Cardiac muscle cell (in vitro differentiated cells and primary cell): ENCODE measurements around the gene FRMD3. TPM values are rescaled to one million over a fixed set of nuclear protein-coding genes. Genes with fewer than 3 reads are reported as not detected.

Experiments used
- DNase-seq, 2 donors: peaks; one replicate each; pipeline versions ENCODE4 v3.0.0 to v3.0.0-alpha.2; 2010 to 2017; ENCODE audit warnings: low read depth in 1 of 2, low spot score in 1 of 2
- H3K27ac ChIP-seq: fragments of 200-600 bp; sonication (generic); 2 replicates; pipeline ENCODE4 v1.5.1; 2016
- H3K27me3 ChIP-seq: fragments of 200-600 bp; sonication (generic); 2 replicates; pipeline ENCODE4 v1.6.0; 2016; ENCODE audit warnings: control low read depth
- H3K36me3 ChIP-seq: fragments of 200-600 bp; sonication (generic); 2 replicates; pipeline ENCODE4 v1.5.1; 2016; ENCODE audit warnings: control low read depth
- H3K4me1 ChIP-seq: fragments of 200-600 bp; sonication (generic); 2 replicates; pipeline ENCODE4 v1.8.1; 2017; ENCODE audit warnings: low read depth, mild to moderate bottlenecking, mixed run types
- H3K4me3 ChIP-seq: fragments of 200-600 bp; sonication (generic); 2 replicates; pipeline ENCODE4 v1.5.1; 2016; ENCODE audit warnings: mild to moderate bottlenecking
- H3K9me3 ChIP-seq: fragments of 200-600 bp; sonication (generic); 2 replicates; pipeline ENCODE4 v1.5.1; 2017; ENCODE audit warnings: low read depth, mild to moderate bottlenecking, control low read depth
- polyA plus RNA-seq: library from polyadenylated mRNA; unstranded; fragments of >200 nt; fragmentation: Nextera tagmentation; extraction: Ambion mirVana; gene quantifications from 2 replicates; pipeline ENCODE4 v1.2.1, GENCODE V29; 2016
- total RNA-seq: library from RNA; depleted of rRNA; stranded (reverse); fragments of >200 nt; gene quantifications from 2 replicates; pipeline ENCODE4 v1.2.3, GENCODE V29; 2016
- TF ChIP-seq, protein P1 (sequence below): IDR thresholded peaks from 2 replicates; pipeline ENCODE4 v1.5.1; 2012; ENCODE audit warnings: low read depth, mild to moderate bottlenecking, low read length

The FRMD3 gene
- total and polyA plus RNA-seq, 2 experiments from 2014 or later, result 61.5 to 66.4 TPM

DNA sequence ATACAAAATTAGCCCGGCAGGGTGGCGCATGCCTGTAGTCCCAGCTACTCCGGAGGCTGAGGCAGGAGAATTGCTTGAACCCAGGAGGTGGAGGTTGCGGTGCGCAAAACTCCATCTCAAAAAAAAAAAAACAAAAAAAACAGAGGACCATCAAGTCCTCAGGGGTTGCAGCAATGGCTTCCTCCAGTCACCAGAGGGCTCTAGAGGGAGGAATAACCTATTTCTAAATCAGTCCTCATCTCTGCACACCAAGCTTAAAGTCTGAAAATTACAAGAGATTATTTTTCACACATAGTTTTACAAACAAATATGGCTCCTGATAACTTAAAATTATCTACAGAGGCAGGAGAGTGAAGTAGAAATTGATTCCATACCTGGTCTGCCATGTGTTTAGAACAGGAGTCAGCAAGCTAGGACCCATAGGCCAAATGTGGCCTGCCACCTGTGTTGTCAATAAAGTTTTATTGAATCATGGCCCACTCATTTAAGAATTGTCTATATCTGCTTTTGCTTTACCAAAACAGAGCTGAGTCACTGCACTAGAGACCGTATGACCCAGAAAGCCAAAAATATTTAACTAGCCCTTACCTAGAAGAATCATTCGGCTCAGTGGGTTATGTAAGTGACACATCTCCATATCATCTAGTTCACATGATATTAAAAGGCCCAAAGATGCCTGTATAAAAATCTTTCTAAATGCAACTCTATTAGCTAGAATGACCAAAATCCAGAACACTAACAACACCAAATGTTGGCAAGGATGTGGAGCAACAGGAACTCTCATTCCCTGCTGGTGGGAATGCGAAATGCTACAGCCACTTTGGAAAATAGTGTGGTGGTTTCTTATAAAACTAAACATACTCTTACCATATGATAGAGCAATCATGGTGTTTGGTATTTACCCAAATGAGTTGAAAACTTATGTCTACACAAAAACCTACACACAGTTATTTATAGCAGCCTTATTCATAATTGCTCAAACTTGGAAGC is 207.7 kb downstream of the FRMD3 start:
- Histone ChIP-seq H3K9me3 (no peaks in the 10 kb centered on the region), H3K36me3 (no peaks in the 10 kb centered on the region), H3K27me3 (no peaks in the 10 kb centered on the region), H3K27ac (no peak overlapping the region), H3K4me1 (no peaks in the 10 kb centered on the region), H3K4me3 (no peak overlapping the region)
- TF ChIP-seq, protein P1, sequence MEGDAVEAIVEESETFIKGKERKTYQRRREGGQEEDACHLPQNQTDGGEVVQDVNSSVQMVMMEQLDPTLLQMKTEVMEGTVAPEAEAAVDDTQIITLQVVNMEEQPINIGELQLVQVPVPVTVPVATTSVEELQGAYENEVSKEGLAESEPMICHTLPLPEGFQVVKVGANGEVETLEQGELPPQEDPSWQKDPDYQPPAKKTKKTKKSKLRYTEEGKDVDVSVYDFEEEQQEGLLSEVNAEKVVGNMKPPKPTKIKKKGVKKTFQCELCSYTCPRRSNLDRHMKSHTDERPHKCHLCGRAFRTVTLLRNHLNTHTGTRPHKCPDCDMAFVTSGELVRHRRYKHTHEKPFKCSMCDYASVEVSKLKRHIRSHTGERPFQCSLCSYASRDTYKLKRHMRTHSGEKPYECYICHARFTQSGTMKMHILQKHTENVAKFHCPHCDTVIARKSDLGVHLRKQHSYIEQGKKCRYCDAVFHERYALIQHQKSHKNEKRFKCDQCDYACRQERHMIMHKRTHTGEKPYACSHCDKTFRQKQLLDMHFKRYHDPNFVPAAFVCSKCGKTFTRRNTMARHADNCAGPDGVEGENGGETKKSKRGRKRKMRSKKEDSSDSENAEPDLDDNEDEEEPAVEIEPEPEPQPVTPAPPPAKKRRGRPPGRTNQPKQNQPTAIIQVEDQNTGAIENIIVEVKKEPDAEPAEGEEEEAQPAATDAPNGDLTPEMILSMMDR, result peak; percentile 12
- no peak for DNase-seq

DNA sequence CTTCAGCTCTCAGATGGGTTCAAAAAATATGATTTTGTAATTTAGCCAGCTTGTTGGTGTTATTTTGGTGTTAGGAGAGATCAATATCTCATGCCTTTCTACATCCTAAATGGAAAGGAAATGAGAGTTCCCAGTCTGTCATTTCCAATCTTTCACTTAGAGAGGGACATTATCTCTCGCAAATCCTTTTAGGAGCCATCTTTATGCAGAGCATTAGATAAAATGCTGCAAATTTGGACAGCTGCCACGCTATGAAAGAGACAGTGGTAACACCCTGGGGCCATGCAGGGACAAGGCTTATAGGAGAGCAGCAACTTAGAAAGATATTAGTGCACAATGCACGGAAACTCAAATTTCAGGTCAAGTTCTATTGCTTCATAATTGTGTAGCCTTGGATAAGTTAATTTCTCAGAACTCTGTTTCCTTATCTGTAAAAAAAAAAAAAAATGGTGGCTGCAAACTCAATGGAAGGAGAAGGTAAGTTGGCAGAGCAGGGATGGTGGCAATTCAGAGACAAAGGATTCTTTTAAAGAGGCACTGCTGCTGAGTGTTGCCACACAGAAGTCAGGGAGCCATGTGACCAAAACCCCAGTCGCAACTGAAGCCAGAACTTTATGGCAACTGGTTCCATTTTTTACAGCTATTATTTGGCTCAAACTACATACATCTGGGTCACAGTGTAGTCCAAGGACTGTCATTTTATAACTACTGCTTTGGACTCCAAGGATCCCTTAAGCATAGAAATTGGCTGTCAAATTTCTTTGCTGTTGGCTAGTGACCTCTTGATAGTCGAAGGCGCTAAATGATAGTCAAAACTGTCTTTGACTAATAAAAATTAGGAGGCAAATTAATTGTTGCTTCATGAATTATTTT is 210.2 kb downstream of the FRMD3 start:
- no peak for DNase-seq
- H3K27ac ChIP-seq, result no peak overlapping the region
- TF ChIP-seq, protein P1, result no peak

DNA sequence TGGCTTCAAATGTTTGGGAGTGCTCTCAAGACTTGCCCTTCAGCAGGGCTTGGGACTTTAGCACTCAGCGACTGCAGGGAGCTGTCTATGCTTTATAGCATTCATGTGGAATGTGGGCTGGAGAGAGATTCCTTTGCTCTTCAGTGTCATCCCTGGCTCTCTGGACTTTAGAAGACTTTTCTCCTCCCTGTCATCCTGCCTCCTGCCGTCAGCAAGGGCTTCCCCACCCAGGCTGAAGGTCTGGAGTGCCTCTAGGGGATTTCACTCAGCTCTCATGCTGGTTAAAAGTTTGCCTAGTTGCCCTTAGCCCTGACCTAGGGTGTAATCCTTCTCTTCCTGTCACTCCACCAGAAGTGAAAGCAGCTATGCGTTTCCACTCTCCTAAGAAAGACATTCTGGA is 210.9 kb downstream of the FRMD3 start:
- peak; percentile 15 to 21 for DNase-seq
- Histone ChIP-seq H3K27ac (no peak overlapping the region), H3K36me3 (no peaks in the 10 kb centered on the region), H3K4me3 (no peak overlapping the region), H3K9me3 (no peaks in the 10 kb centered on the region), H3K4me1 (no peaks in the 10 kb centered on the region), H3K27me3 (no peaks in the 10 kb centered on the region)
- TF ChIP-seq, protein P1, result no peak

More for the DNA sequence above, 210.2 kb downstream of the FRMD3 start:
- Histone ChIP-seq H3K4me1 (no peaks in the 10 kb centered on the region), H3K9me3 (no peaks in the 10 kb centered on the region), H3K27me3 (no peaks in the 10 kb centered on the region), H3K4me3 (no peak overlapping the region), H3K36me3 (no peaks in the 10 kb centered on the region)

DNA sequence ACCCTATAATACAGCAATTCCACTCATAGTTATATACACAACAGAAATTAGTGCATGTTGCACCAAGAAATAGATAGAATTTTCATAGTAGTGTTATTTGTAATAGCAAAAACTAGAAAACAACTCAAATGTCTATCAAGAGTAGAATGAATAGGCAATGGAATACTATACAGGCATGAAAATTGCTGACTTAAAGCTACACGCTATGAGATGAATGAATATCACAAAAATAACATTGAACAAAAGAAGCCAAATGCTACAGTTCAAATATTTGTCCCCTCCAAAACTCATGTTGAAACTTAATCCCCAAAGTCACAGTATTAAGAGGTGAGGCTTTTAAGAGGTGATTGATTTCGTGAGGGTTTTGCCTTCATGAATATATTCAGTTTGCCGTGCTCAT is 215.1 kb downstream of the FRMD3 start:
- H3K4me3 ChIP-seq, result no peak overlapping the region
- H3K4me1 ChIP-seq, result no peaks in the 10 kb centered on the region
- no peaks in the 10 kb centered on the region for H3K36me3 ChIP-seq
- no peaks in the 10 kb centered on the region for H3K9me3 ChIP-seq
- DNase-seq, result no peak
- H3K27me3 ChIP-seq, result no peaks in the 10 kb centered on the region
- H3K27ac ChIP-seq, result no peak overlapping the region
- TF ChIP-seq, protein P1, result no peak

DNA sequence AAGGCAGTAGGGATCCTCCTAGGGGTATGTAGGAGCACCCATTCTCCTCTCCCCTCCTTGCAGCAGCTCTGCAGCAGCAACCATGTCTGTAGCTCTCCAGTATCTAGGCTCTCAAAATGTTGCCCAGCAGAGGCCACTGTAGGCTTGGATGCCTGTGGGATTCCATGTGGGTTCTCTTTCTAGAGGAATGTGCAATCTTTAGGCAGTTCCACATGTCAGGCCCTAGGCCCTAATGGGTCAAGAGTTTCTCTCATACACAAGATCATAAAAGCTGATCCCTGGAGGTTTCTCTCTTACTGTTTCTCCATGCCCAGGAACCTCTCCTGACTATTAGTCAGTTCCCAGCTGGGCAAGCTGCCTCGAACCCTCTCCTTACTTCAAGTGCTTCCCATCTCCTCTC is 215.8 kb downstream of the FRMD3 start:
- no peaks in the 10 kb centered on the region for H3K9me3 ChIP-seq

More for the DNA sequence above, 215.8 kb downstream of the FRMD3 start:
- H3K4me1 ChIP-seq, result no peaks in the 10 kb centered on the region
- DNase-seq, result no peak
- H3K27ac ChIP-seq, result no peak overlapping the region
- H3K36me3 ChIP-seq, result no peaks in the 10 kb centered on the region
- H3K27me3 ChIP-seq, result no peaks in the 10 kb centered on the region
- TF ChIP-seq, protein P1, result no peak
- H3K4me3 ChIP-seq, result no peak overlapping the region
